Neural progenitor cell (in vitro differentiated cells): ENCODE data around the gene PYM1.

ENCODE experiments used
- EZH2 ChIP-seq: fragments of 200-600 bp; sonication (generic); IDR thresholded peaks from 2 replicates; pipeline ENCODE4 v1.6.1; 2017; ENCODE audit warnings: antibody characterized with exemption, mild to moderate bottlenecking, moderate library complexity
- EZH2phosphoT487 ChIP-seq: fragments of 200-600 bp; sonication (generic); IDR thresholded peaks from 2 replicates; pipeline ENCODE4 v1.6.1; 2017; ENCODE audit warnings: antibody characterized with exemption
- TF ChIP-seq, protein P1 (sequence below): fragments of 200-600 bp; sonication (generic); IDR thresholded peaks from 2 replicates; pipeline ENCODE4 v1.5.1; 2017; ENCODE audit warnings: antibody characterized with exemption, mild to moderate bottlenecking

DNA sequence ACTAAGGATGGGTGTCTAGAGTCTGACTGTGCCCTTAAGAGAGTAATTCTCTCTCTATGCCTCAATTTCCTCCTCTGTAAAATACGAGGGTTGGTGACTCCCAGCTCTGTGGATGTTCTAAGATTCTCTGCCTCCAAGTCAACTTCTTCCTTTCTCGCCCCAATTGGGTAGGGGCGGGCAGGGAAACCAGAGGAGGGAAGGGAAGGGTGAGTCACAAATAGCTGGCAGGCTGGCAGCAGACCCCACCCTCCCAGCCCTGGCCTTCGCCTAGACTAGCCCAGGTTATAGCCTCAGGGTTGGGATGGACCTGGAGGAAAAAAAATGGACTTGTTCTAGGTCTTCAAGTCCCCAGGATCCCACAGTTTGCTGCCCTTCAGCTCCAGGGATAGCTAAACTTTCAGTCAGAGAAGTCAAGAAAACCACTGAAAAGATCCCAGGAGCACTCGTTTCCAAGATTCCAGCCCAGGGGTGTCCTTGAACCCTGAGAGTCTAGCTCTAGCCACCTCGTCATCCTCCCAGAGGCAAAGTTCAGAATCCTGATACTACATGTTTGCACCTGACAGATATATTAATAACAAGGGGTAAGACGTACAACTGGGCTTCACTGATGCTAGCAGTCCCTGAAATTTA lies 5.6 kb upstream of the PYM1 start:
- TF ChIP-seq, protein P1, sequence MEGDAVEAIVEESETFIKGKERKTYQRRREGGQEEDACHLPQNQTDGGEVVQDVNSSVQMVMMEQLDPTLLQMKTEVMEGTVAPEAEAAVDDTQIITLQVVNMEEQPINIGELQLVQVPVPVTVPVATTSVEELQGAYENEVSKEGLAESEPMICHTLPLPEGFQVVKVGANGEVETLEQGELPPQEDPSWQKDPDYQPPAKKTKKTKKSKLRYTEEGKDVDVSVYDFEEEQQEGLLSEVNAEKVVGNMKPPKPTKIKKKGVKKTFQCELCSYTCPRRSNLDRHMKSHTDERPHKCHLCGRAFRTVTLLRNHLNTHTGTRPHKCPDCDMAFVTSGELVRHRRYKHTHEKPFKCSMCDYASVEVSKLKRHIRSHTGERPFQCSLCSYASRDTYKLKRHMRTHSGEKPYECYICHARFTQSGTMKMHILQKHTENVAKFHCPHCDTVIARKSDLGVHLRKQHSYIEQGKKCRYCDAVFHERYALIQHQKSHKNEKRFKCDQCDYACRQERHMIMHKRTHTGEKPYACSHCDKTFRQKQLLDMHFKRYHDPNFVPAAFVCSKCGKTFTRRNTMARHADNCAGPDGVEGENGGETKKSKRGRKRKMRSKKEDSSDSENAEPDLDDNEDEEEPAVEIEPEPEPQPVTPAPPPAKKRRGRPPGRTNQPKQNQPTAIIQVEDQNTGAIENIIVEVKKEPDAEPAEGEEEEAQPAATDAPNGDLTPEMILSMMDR: no peak
- TF ChIP-seq EZH2: no peak
- no peak for TF ChIP-seq EZH2phosphoT487
